Brain microvascular endothelial cell (primary cell): ENCODE measurements around the gene POLR3B.
"Not testable (repeated sequence)": the region's sequence is repeated elsewhere in the genome, so short reads cannot be mapped to it uniquely, and the experiment has no call there.

Experiments
- DNase-seq: peaks from one replicate; pipeline ENCODE4 v3.0.0-alpha.2; 2020
- H3K27ac ChIP-seq: fragments of 250-450 bp; sonication (Bioruptor Pico); 2 replicates; pipeline ENCODE4 v1.5.1; 2020; ENCODE audit warnings: mild to moderate bottlenecking, moderate library complexity
- H3K27me3 ChIP-seq: fragments of 250-450 bp; sonication (Bioruptor Pico); replicated peaks from 2 replicates; pipeline ENCODE4 v1.5.1; 2020; ENCODE audit warnings: mild to moderate bottlenecking
- H3K36me3 ChIP-seq: fragments of 250-450 bp; sonication (Bioruptor Pico); replicated peaks from 2 replicates; pipeline ENCODE4 v1.5.1; 2020; ENCODE audit warnings: mild to moderate bottlenecking
- H3K4me3 ChIP-seq: 2 replicates; pipeline ENCODE4 v1.5.1; 2011; ENCODE audit warnings: low read depth, mild to moderate bottlenecking, control low read depth, low read length, moderate library complexity
- CTCF ChIP-seq: IDR thresholded peaks from 2 replicates; pipeline ENCODE4 v1.5.1; 2011; ENCODE audit warnings: low read depth, mild to moderate bottlenecking, moderate library complexity, low read length, control low read depth, inconsistent platforms; ENCODE audit errors: missing control alignments
- in situ Hi-C: cut with HindIII; loops from 2 replicates; pipeline ENCODE4 v1.10.0; 2017; ENCODE audit warnings: low sequenced_read_pairs, low pct_ligation_motif_present

Gene POLR3B

GRCh38 chr12:106459534-106459933, 102.0 kb downstream of the POLR3B start:
- peaks cover 15% of the 10 kb centered on the region for H3K36me3 ChIP-seq
- no peak for DNase-seq
- no peak overlapping the region for H3K27ac ChIP-seq
- H3K27me3 ChIP-seq, result no peaks in the 10 kb centered on the region
- no peak for TF ChIP-seq CTCF
- no peak overlapping the region for H3K4me3 ChIP-seq
- in situ Hi-C loops, result no loop called here

- DNase-seq, result no peak
- Histone ChIP-seq H3K27ac (no peak overlapping the region), H3K36me3 (peaks cover 15% of the 10 kb centered on the region), H3K4me3 (no peak overlapping the region), H3K27me3 (no peaks in the 10 kb centered on the region)
- in situ Hi-C loops, result no loop called here
- TF ChIP-seq CTCF, result no peak
Observed at GRCh38 chr12:106461730-106462129, 104.2 kb downstream of the POLR3B start.

GRCh38 chr12:106465605-106466004, 108.1 kb downstream of the POLR3B start:
- in situ Hi-C loops, H3K36me3 ChIP-seq, H3K27ac ChIP-seq, H3K4me3 ChIP-seq, H3K27me3 ChIP-seq, DNase-seq: not testable (repeated sequence)

- DNase-seq, H3K27ac ChIP-seq, H3K27me3 ChIP-seq, in situ Hi-C loops, H3K36me3 ChIP-seq, H3K4me3 ChIP-seq: not testable (repeated sequence)
Observed at GRCh38 chr12:106475662-106476061, 118.1 kb downstream of the POLR3B start.

GRCh38 chr12:106477627-106478026, 120.1 kb downstream of the POLR3B start:
- H3K36me3 ChIP-seq, in situ Hi-C loops, H3K4me3 ChIP-seq, H3K27ac ChIP-seq, DNase-seq, H3K27me3 ChIP-seq: not testable (repeated sequence)

GRCh38 chr12:106480251-106480650, 122.7 kb downstream of the POLR3B start:
- TF ChIP-seq CTCF, result no peak
- no peak overlapping the region for H3K27ac ChIP-seq
- no peak overlapping the region for H3K4me3 ChIP-seq
- H3K27me3 ChIP-seq, result no peaks in the 10 kb centered on the region
- no peaks in the 10 kb centered on the region for H3K36me3 ChIP-seq
- in situ Hi-C loops, result no loop called here
- no peak for DNase-seq

- H3K36me3 ChIP-seq, result no peaks in the 10 kb centered on the region
- no peak overlapping the region for H3K4me3 ChIP-seq
- no peak overlapping the region for H3K27ac ChIP-seq
- TF ChIP-seq CTCF, result no peak
- no peak for DNase-seq
- in situ Hi-C loops, result no loop called here
- H3K27me3 ChIP-seq, result no peaks in the 10 kb centered on the region
Observed at GRCh38 chr12:106481246-106481645, 123.7 kb downstream of the POLR3B start.
